ENCODE measurements around the gene C1orf105. TPM values are rescaled to one million over a fixed set of nuclear protein-coding genes. Genes with fewer than 3 reads are reported as not detected.
"Not testable (repeated sequence)": the region's sequence is repeated elsewhere in the genome, so short reads cannot be mapped to it uniquely, and the experiment has no call there.

Gene C1orf105
- total RNA-seq, 4 donors from 2014 or later = not detected

DNA sequence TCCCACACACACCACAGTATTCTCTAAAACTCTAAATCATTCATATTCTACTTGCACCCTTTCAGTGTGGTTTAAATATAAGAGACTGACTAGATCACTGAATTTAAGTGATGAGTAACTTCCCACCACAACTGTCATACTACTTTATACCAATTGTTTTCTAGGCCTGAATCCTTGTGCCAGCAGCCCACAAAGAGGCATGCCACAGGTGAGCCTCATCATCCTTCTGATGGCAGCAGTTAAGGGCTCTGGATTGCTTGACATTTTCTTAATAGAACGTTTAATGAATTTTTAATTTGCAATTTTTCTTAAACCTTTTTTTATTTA is 9.6 kb downstream of the C1orf105 start:
- Histone ChIP-seq H3K27me3 (no peaks in the 10 kb centered on the region), H3K4me1 (peaks cover 3 to 25% (median 8%) of the 10 kb centered on the region in 3 donors), H3K9me3 (no peaks in the 10 kb centered on the region), H3K4me3 (no peak overlapping the region), H3K27ac (no peak overlapping the region), H3K36me3 (no peaks in the 10 kb centered on the region)
- TF ChIP-seq POLR2A (IDR thresholded peaks at IDR 0.05) = no peak
- TF ChIP-seq, protein P1, sequence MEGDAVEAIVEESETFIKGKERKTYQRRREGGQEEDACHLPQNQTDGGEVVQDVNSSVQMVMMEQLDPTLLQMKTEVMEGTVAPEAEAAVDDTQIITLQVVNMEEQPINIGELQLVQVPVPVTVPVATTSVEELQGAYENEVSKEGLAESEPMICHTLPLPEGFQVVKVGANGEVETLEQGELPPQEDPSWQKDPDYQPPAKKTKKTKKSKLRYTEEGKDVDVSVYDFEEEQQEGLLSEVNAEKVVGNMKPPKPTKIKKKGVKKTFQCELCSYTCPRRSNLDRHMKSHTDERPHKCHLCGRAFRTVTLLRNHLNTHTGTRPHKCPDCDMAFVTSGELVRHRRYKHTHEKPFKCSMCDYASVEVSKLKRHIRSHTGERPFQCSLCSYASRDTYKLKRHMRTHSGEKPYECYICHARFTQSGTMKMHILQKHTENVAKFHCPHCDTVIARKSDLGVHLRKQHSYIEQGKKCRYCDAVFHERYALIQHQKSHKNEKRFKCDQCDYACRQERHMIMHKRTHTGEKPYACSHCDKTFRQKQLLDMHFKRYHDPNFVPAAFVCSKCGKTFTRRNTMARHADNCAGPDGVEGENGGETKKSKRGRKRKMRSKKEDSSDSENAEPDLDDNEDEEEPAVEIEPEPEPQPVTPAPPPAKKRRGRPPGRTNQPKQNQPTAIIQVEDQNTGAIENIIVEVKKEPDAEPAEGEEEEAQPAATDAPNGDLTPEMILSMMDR (IDR thresholded peaks at IDR 0.05) = no peak
- WGBS, 2 donors = 61 to 65% methylated on average over 1 of the region's 1 CpG
- DNase-seq = no peak
- intact Hi-C loops (cut with DNase I) = no loop called here

DNA sequence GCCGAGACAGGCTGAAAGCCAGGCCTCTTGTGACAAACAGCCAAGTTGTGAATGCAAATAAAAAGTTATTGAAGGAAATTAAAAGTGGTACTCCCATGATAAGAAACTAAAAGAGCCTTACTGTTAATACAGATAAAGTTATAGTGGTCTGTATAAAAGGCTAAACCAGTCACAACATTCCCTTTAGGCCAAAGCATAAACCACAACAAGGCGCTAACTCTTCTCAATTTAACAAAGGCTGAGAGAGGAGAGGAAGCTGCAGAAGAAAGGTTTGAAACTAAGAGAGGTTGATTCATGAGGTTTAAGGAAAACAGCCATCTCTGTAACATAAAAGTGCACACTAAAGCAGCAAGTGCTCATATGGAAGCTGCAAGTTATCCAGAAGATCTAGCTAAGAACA is 10.7 kb downstream of the C1orf105 start:
- H3K4me3 ChIP-seq = no peak overlapping the region
- TF ChIP-seq, protein P1 (IDR thresholded peaks at IDR 0.05) = no peak
- TF ChIP-seq POLR2A (IDR thresholded peaks at IDR 0.05) = no peak
- H3K4me1 ChIP-seq = peaks cover 3 to 25% (median 8%) of the 10 kb centered on the region in 3 donors
- WGBS, 2 donors = 93 to 97% methylated on average over 2 of the region's 2 CpGs
- DNase-seq = no peak
- no peaks in the 10 kb centered on the region for H3K27me3 ChIP-seq
- no peaks in the 10 kb centered on the region for H3K36me3 ChIP-seq
- H3K9me3 ChIP-seq = no peaks in the 10 kb centered on the region
- peak overlapping the region in 2 of 4 donors; percentile 72 to 83 for H3K27ac ChIP-seq
- intact Hi-C loops (cut with DNase I) = no loop called here

GRCh38 chr1:172431721-172432192 is 11.3 kb downstream of the C1orf105 start:
- 25 to 45% methylated on average over 5 to 6 of the region's 9 CpGs for WGBS, 2 donors
- Histone ChIP-seq H3K4me3 (peak overlapping the region in 1 of 4 donors; percentile 19), H3K36me3 (no peaks in the 10 kb centered on the region), H3K9me3 (no peaks in the 10 kb centered on the region), H3K4me1 (peaks cover 3 to 25% (median 8%) of the 10 kb centered on the region in 3 donors), H3K27ac (peak overlapping the region; percentile 68 to 83 (median 76)), H3K27me3 (no peaks in the 10 kb centered on the region)
- DNase-seq = no peak
- intact Hi-C loops (cut with DNase I) = no loop called here
- TF ChIP-seq, protein P1 (IDR thresholded peaks at IDR 0.05) = peak in 1 of 6 experiments; percentile 13
- no peak for TF ChIP-seq POLR2A (IDR thresholded peaks at IDR 0.05)

DNA sequence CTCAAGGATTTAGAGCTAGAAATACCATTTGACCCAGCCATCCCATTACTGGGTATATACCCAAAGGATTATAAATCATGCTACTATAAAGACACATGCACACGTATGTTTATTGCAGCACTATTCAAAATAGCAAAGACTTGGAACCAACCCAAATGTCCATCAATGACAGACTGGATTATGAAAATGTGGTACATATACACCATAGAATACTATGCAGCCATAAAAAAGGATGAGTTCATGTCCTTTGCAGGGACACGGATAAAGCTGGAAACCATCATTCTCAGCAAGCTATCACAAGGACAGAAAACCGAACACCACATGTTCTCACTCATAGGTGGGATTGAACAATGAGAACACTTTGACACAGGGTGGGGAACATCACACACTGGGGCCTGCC is 16.7 kb downstream of the C1orf105 start:
- intact Hi-C loops (cut with DNase I); H3K4me3 ChIP-seq; DNase-seq; H3K27me3 ChIP-seq; H3K9me3 ChIP-seq; H3K27ac ChIP-seq: not testable (repeated sequence)
- 92 to 93% methylated on average over 3 of the region's 3 CpGs for WGBS, 2 donors
- peaks cover 1 to 20% (median 8%) of the 10 kb centered on the region in 3 donors for H3K4me1 ChIP-seq
- peaks cover 0 to 11% (median 0%) of the 10 kb centered on the region in 3 donors for H3K36me3 ChIP-seq

- TF ChIP-seq POLR2A (IDR thresholded peaks at IDR 0.05) = no peak
- TF ChIP-seq, protein P1 (IDR thresholded peaks at IDR 0.05) = no peak
- DNase-seq = no peak
- intact Hi-C loops (cut with DNase I) = no loop called here
- H3K27me3 ChIP-seq = no peaks in the 10 kb centered on the region
- H3K36me3 ChIP-seq = peaks cover 0 to 11% (median 0%) of the 10 kb centered on the region in 3 donors
- no peak overlapping the region for H3K27ac ChIP-seq
- WGBS, 2 donors = 91 to 96% methylated on average over 5 to 6 of the region's 6 CpGs
- H3K4me1 ChIP-seq = peaks cover 5 to 39% (median 16%) of the 10 kb centered on the region in 3 donors
- H3K4me3 ChIP-seq = peak overlapping the region in 1 of 4 donors; percentile 99
- no peaks in the 10 kb centered on the region for H3K9me3 ChIP-seq
These were observed 21.9 kb downstream of the C1orf105 start for GRCh38 chr1:172442404-172442803.

Data from esophagus squamous epithelium (tissue), 5 donors.